ENCODE measurements around the gene PTBP3.

GRCh38 chr9:112278152-112278551 is 55.3 kb downstream of the PTBP3 start:
- TF ChIP-seq NFRKB (IDR thresholded peaks at IDR 0.05) = no peak
- no peak for TF ChIP-seq ARNT (IDR thresholded peaks at IDR 0.05)
- TF ChIP-seq FOXM1 (IDR thresholded peaks at IDR 0.05; ENCODE audit: borderline replicate concordance) = no peak
- no peak for TF ChIP-seq FOXK2 (IDR thresholded peaks at IDR 0.05)
- TF ChIP-seq SUZ12 (IDR thresholded peaks at IDR 0.05) = no peak
- TF ChIP-seq SP1 (IDR thresholded peaks at IDR 0.05) = no peak
- TF ChIP-seq FOXA1 (IDR thresholded peaks at IDR 0.05) = no peak
- no peak for TF ChIP-seq HDGF (IDR thresholded peaks at IDR 0.05; ENCODE audit: borderline replicate concordance)
- no peak for TF ChIP-seq BHLHE40 (IDR thresholded peaks at IDR 0.05; ENCODE audit: borderline replicate concordance)

Measured in HEK293T (cell line).